Left lung (tissue), 14 donors: ENCODE measurements around the gene NAA50. TPM values are rescaled to one million over a fixed set of nuclear protein-coding genes. Genes with fewer than 3 reads are reported as not detected.

Source experiments
- ATAC-seq: fragments of 200-7000 bp; cut with Tn5 transposase; one replicate; pipeline ENCODE4 v1.9.1; 2020; ENCODE audit warnings: moderate library complexity
- DNase-seq, 4 donors: peaks; one replicate each; pipeline ENCODE4 v3.0.0-alpha.2; 2013 to 2020
- H3K27ac ChIP-seq, 2 donors: fragments of 200-600 bp; sonication (generic) in 1 of 2; one replicate each; pipeline versions ENCODE4 v1.5.0 to v1.8.0; 2020 to 2021
- H3K27me3 ChIP-seq, 2 donors: fragments of 200-600 bp; sonication (generic) in 1 of 2; one replicate each; pipeline versions ENCODE4 v1.5.0 to v1.8.0; 2020 to 2021
- H3K36me3 ChIP-seq, 2 donors: fragments of 200-600 bp; sonication (generic) in 1 of 2; one replicate each; pipeline versions ENCODE4 v1.5.0 to v1.8.0; 2020 to 2021
- H3K4me1 ChIP-seq, 2 donors: fragments of 200-600 bp; one replicate each; pipeline ENCODE4 v1.8.0; 2021
- H3K4me3 ChIP-seq, 2 donors: fragments of 200-600 bp; sonication (generic) in 1 of 2; one replicate each; pipeline versions ENCODE4 v1.5.0 to v1.8.0; 2020 to 2021; ENCODE audit warnings: mild to moderate bottlenecking in 1 of 2
- H3K9me3 ChIP-seq, 2 donors: fragments of 200-600 bp; sonication (generic) in 1 of 2; one replicate each; pipeline versions ENCODE4 v1.5.0 to v1.8.0; 2020 to 2021
- CTCF ChIP-seq, 2 donors: fragments of 200-600 bp; sonication (generic) in 1 of 2; IDR thresholded peaks; one replicate each; pipeline versions ENCODE4 v1.5.0 to v1.8.0; 2021; ENCODE audit warnings: antibody characterized with exemption in 2 of 2
- intact Hi-C, 2 donors: fragments of 100-400 bp; cut with DNase I; formaldehyde crosslinking; loops; one replicate each; pipeline versions ENCODE4 v1.11.2 to v1.14.2; 2022
- long read RNA-seq, 12 donors: library from polyadenylated mRNA in 2 of 12; unstranded in 2 of 12; transcript quantifications; one replicate each; pipeline ENCODE4 v2.0.0 and lab custom pipeline, GENCODE V29; 2019 to 2026
- polyA plus RNA-seq, 6 donors: library from polyadenylated mRNA; unstranded; fragments of 120-200 nt; gene quantifications; one replicate each; pipeline ENCODE4 v1.2.1, GENCODE V29; 2013; ENCODE audit not compliant: insufficient read length in 6 of 6
- total RNA-seq, 2 donors: library from RNA; stranded (reverse); fragmentation: NEBNext Ultra II Directional; extraction: Animal tissue kit (Norgen Biotek cat#: 25700); gene quantifications; one replicate each; pipeline ENCODE4 v1.2.1, GENCODE V29; 2021
- donor health status: DM: no; HTN: yes; CAD: no.
- donor health status: DM: no; HTN: no; CAD: no.

NAA50 gene
- total RNA-seq, result 100 to 1,000 TPM in 1 of 2 donors, 10 to 100 TPM in 1; 96.9 to 132 TPM
- 100 to 1,000 TPM; 102 to 122 (median 114) TPM for polyA plus RNA-seq
- long read RNA-seq, donor 1, full-length matches to known transcripts, result 29 of 52 reads
- long read RNA-seq, donor 1, partial matches to known transcripts, result 23 of 52 reads
- long read RNA-seq, donor 1, other reads (novel, unspliced or antisense), result 0 of 52 reads
- long read RNA-seq, donor 2, full-length matches to known transcripts, result 26 of 32 reads
- long read RNA-seq, donor 2, partial matches to known transcripts, result 6 of 32 reads
- long read RNA-seq, donor 2, other reads (novel, unspliced or antisense), result 0 of 32 reads
- long read RNA-seq, donor 3, full-length matches to known transcripts, result 22 of 33 reads
- long read RNA-seq, donor 3, partial matches to known transcripts, result 11 of 33 reads
- long read RNA-seq, donor 3, other reads (novel, unspliced or antisense), result 0 of 33 reads
- long read RNA-seq, donor 4, full-length matches to known transcripts, result 6 of 6 reads
- long read RNA-seq, donor 4, partial matches to known transcripts, result 0 of 6 reads
- long read RNA-seq, donor 4, other reads (novel, unspliced or antisense), result 0 of 6 reads
- long read RNA-seq, donor 5, full-length matches to known transcripts, result 19 of 34 reads
- long read RNA-seq, donor 5, partial matches to known transcripts, result 15 of 34 reads
- long read RNA-seq, donor 5, other reads (novel, unspliced or antisense), result 0 of 34 reads
- long read RNA-seq, donor 6, full-length matches to known transcripts, result 16 of 16 reads
- long read RNA-seq, donor 6, partial matches to known transcripts, result 0 of 16 reads
- long read RNA-seq, donor 6, other reads (novel, unspliced or antisense), result 0 of 16 reads
- long read RNA-seq, donor 7, full-length matches to known transcripts, result 8 of 14 reads
- long read RNA-seq, donor 7, partial matches to known transcripts, result 6 of 14 reads
- long read RNA-seq, donor 7, other reads (novel, unspliced or antisense), result 0 of 14 reads
- long read RNA-seq, donor 8, full-length matches to known transcripts, result 22 of 32 reads
- long read RNA-seq, donor 8, partial matches to known transcripts, result 10 of 32 reads
- long read RNA-seq, donor 8, other reads (novel, unspliced or antisense), result 0 of 32 reads
- long read RNA-seq, donor 9, result 0 reads
- long read RNA-seq, donor 10, full-length matches to known transcripts, result 8 of 9 reads
- long read RNA-seq, donor 10, partial matches to known transcripts, result 0 of 9 reads
- long read RNA-seq, donor 10, other reads (novel, unspliced or antisense), result 1 of 9 reads
- long read RNA-seq, donor 11, full-length matches to known transcripts, result 20 of 20 reads
- long read RNA-seq, donor 11, partial matches to known transcripts, result 0 of 20 reads
- long read RNA-seq, donor 11, other reads (novel, unspliced or antisense), result 0 of 20 reads
- long read RNA-seq, donor 12, full-length matches to known transcripts, result 17 of 34 reads
- long read RNA-seq, donor 12, partial matches to known transcripts, result 17 of 34 reads
- long read RNA-seq, donor 12, other reads (novel, unspliced or antisense), result 0 of 34 reads

- no peak for TF ChIP-seq CTCF (IDR thresholded peaks at IDR 0.05)
- Histone ChIP-seq H3K9me3 (no peaks in the 10 kb centered on the region), H3K4me3 (peak within 1 kb of the TSS; percentile 81 to 89), H3K27me3 (no peaks in the 10 kb centered on the region), H3K4me1 (peaks cover 20 to 70% of the 10 kb centered on the region in 2 donors), H3K36me3 (no peaks in the 10 kb centered on the region), H3K27ac (peak within 1 kb of the TSS; percentile 97 to 99)
- intact Hi-C loops, result no loop called here
- DNase-seq, result peak; percentile 95 to 98 (median 96)
- ATAC-seq, result peak; percentile 88
These were observed at the start of gene NAA50 for GRCh38 chr3:113745756-113746547. Gene NAA50, minus strand, starts transcription at chr3:113746249. Its CDS starts 300 bp downstream, at chr3:113745949.

- H3K27me3 ChIP-seq, result no peaks in the 10 kb centered on the region
- no peaks in the 10 kb centered on the region for H3K4me1 ChIP-seq
- DNase-seq (no peak), ATAC-seq (no peak)
- TF ChIP-seq CTCF (IDR thresholded peaks at IDR 0.05), result no peak
- H3K4me3 ChIP-seq, result no peak overlapping the region
- no peaks in the 10 kb centered on the region for H3K9me3 ChIP-seq
- intact Hi-C loops, result no loop called here
- H3K27ac ChIP-seq, result no peak overlapping the region
- peaks cover 0 to 85% of the 10 kb centered on the region in 2 donors for H3K36me3 ChIP-seq
These were observed 49.6 kb upstream of the NAA50 start for GRCh38 chr3:113795693-113796092.

GRCh38 chr3:113794526-113794925, 48.5 kb upstream of the NAA50 start:
- intact Hi-C loops, result no loop called here
- ATAC-seq, result no peak
- DNase-seq, result no peak
- H3K4me3 ChIP-seq, result no peak overlapping the region
- H3K9me3 ChIP-seq, result no peaks in the 10 kb centered on the region
- H3K4me1 ChIP-seq, result no peaks in the 10 kb centered on the region
- no peak for TF ChIP-seq CTCF (IDR thresholded peaks at IDR 0.05)
- H3K27ac ChIP-seq, result no peak overlapping the region
- peaks cover 4 to 84% of the 10 kb centered on the region in 2 donors for H3K36me3 ChIP-seq
- no peaks in the 10 kb centered on the region for H3K27me3 ChIP-seq

- TF ChIP-seq CTCF (IDR thresholded peaks at IDR 0.05), result no peak
- DNase-seq, result no peak
- Histone ChIP-seq H3K9me3 (no peaks in the 10 kb centered on the region), H3K36me3 (peaks cover 4 to 84% of the 10 kb centered on the region in 2 donors), H3K4me3 (no peak overlapping the region), H3K27ac (no peak overlapping the region), H3K4me1 (peaks cover 0 to 3% of the 10 kb centered on the region in 2 donors), H3K27me3 (no peaks in the 10 kb centered on the region)
- ATAC-seq, result no peak
- intact Hi-C loops, result no loop called here
These were observed 45.3 kb upstream of the NAA50 start for GRCh38 chr3:113791381-113791780.
